Astrocyte (in vitro differentiated cells and primary cell): ENCODE data around the gene ZNF18.

Experiments
- CTCF ChIP-seq: IDR thresholded peaks from 2 replicates; pipeline ENCODE4 v1.5.1; 2011; ENCODE audit warnings: low read depth, mild to moderate bottlenecking, inconsistent platforms, low read length, moderate library complexity; ENCODE audit not compliant: insufficient read depth
- EZH2 ChIP-seq: IDR thresholded peaks from 2 replicates; pipeline ENCODE4 v1.6.1; 2012; ENCODE audit warnings: mild to moderate bottlenecking, low read length, inconsistent platforms; ENCODE audit not compliant: insufficient read depth

- no peak for TF ChIP-seq EZH2
- TF ChIP-seq CTCF: no peak
Measured at GRCh38 chr17:12041312-12041711, 44.0 kb upstream of the ZNF18 start.
